HL-60 (cell line): ENCODE measurements around the gene UBE2D4.
A peak's percentile ranks its signal among the peaks of the same experiment; 100 is the strongest.

ENCODE experiments used
- DNase-seq, 2 experiments: peaks; one replicate each; pipeline ENCODE4 v3.0.0-alpha.2; 2010 to 2020; ENCODE audit warnings: low read depth in 1 of 2, low spot score in 1 of 2
- H3K27ac ChIP-seq: fragments of 250-450 bp; sonication (Bioruptor Pico); replicated peaks from 2 replicates; pipeline ENCODE4 v1.5.1; 2020; ENCODE audit warnings: mild to moderate bottlenecking, moderate library complexity
- H3K27me3 ChIP-seq: fragments of 250-450 bp; sonication (Bioruptor Pico); 2 replicates; pipeline ENCODE4 v1.5.1; 2021; ENCODE audit warnings: mild to moderate bottlenecking, moderate library complexity; ENCODE audit not compliant: insufficient read depth, poor library complexity, severe bottlenecking
- H3K4me3 ChIP-seq: replicated peaks from 2 replicates; pipeline ENCODE4 v1.5.1; 2011; ENCODE audit warnings: mild to moderate bottlenecking, control low read depth, low read length; ENCODE audit not compliant: insufficient read depth
- CTCF ChIP-seq: IDR thresholded peaks from one replicate; pipeline ENCODE4 v1.5.1; 2011; ENCODE audit warnings: low read length, control low read depth, inconsistent platforms; ENCODE audit not compliant: insufficient read depth
- GABPA ChIP-seq: IDR thresholded peaks from 2 replicates; pipeline ENCODE4 v1.6.1; 2012; ENCODE audit warnings: low read depth
- POLR2AphosphoS5 ChIP-seq: IDR thresholded peaks from 2 replicates; pipeline ENCODE4 v1.6.1; 2012; ENCODE audit warnings: low read depth
- SPI1 ChIP-seq: IDR thresholded peaks from 2 replicates; pipeline ENCODE4 v1.6.1; 2012; ENCODE audit warnings: low read depth, mild to moderate bottlenecking, borderline replicate concordance
- TF ChIP-seq, protein P1 (sequence below): IDR thresholded peaks from 2 replicates; pipeline ENCODE4 v1.6.1; 2012; ENCODE audit warnings: low read depth; ENCODE audit not compliant: insufficient replicate concordance

UBE2D4 gene

DNA sequence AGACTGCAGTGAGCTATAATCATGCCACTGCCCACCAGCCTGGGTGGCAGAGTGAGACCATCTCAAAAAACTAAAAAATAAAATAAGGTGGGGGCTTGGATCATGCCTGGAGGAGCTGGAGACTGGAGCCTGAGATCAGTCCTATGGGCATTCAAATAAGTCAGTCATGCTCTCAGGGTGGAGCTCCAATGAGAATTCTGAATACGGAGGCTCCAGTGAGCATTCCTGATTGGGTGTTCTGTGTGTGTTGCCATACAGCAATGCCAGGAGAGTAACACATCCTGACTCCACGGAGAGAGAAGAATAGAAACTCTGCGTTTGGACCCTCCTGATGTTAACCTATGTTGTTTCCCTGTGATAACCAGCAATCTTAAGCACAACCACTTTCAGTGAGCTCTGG is 16.0 kb downstream of the UBE2D4 start:
- TF ChIP-seq GABPA, result no peak
- no peak for TF ChIP-seq CTCF
- no peak for TF ChIP-seq SPI1
- no peak for DNase-seq
- Histone ChIP-seq H3K4me3 (no peak overlapping the region), H3K27me3 (no peaks in the 10 kb centered on the region), H3K27ac (no peak overlapping the region)

DNA sequence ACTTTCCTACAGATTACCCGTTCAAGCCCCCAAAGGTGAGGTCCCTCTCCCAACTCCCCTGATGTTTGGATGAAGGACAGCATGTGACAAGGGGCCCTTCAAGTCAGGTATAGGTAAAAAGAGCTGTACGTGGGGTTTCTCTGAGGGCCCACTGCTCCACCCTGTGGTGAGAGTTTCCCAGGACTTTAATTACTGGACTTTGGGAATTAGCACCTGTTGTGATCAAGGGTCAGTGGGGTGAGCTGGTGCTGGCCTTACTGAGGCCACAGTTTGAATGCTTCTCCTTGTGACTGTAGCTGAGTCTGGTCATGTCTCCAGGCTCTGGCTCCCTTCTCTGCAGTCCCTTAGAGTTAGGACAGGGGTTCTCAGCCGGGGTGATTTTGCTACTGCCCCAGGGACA is 16.8 kb downstream of the UBE2D4 start:
- Histone ChIP-seq H3K4me3 (no peak overlapping the region), H3K27me3 (no peaks in the 10 kb centered on the region), H3K27ac (no peak overlapping the region)
- TF ChIP-seq CTCF (no peak), GABPA (no peak), SPI1 (no peak), POLR2AphosphoS5 (no peak)
- TF ChIP-seq, protein P1, sequence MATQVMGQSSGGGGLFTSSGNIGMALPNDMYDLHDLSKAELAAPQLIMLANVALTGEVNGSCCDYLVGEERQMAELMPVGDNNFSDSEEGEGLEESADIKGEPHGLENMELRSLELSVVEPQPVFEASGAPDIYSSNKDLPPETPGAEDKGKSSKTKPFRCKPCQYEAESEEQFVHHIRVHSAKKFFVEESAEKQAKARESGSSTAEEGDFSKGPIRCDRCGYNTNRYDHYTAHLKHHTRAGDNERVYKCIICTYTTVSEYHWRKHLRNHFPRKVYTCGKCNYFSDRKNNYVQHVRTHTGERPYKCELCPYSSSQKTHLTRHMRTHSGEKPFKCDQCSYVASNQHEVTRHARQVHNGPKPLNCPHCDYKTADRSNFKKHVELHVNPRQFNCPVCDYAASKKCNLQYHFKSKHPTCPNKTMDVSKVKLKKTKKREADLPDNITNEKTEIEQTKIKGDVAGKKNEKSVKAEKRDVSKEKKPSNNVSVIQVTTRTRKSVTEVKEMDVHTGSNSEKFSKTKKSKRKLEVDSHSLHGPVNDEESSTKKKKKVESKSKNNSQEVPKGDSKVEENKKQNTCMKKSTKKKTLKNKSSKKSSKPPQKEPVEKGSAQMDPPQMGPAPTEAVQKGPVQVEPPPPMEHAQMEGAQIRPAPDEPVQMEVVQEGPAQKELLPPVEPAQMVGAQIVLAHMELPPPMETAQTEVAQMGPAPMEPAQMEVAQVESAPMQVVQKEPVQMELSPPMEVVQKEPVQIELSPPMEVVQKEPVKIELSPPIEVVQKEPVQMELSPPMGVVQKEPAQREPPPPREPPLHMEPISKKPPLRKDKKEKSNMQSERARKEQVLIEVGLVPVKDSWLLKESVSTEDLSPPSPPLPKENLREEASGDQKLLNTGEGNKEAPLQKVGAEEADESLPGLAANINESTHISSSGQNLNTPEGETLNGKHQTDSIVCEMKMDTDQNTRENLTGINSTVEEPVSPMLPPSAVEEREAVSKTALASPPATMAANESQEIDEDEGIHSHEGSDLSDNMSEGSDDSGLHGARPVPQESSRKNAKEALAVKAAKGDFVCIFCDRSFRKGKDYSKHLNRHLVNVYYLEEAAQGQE, result no peak
- DNase-seq, result no peak

GRCh38 chr7:43943417-43944187 is 17.4 kb downstream of the UBE2D4 start:
- Histone ChIP-seq H3K27me3 (no peaks in the 10 kb centered on the region), H3K27ac (no peak overlapping the region), H3K4me3 (no peak overlapping the region)
- TF ChIP-seq POLR2AphosphoS5 (peak; percentile 26; the same call in 1 of the 2 replicates), GABPA (no peak), SPI1 (peak; percentile 96), CTCF (no peak)
- TF ChIP-seq, protein P1, result no peak
- peak in 1 of 2 experiments; percentile 71 for DNase-seq

- Histone ChIP-seq H3K27me3 (no peaks in the 10 kb centered on the region), H3K27ac (no peak overlapping the region), H3K4me3 (no peak overlapping the region)
- TF ChIP-seq POLR2AphosphoS5 (no peak), SPI1 (no peak), CTCF (no peak), GABPA (no peak)
- TF ChIP-seq, protein P1, result no peak
- no peak for DNase-seq
Measured at GRCh38 chr7:43944286-43944685, 18.1 kb downstream of the UBE2D4 start.
